ENCODE measurements around the gene ARHGAP33.
A peak's percentile ranks its signal among the peaks of the same experiment; 100 is the strongest.

ARHGAP33 gene

DNA sequence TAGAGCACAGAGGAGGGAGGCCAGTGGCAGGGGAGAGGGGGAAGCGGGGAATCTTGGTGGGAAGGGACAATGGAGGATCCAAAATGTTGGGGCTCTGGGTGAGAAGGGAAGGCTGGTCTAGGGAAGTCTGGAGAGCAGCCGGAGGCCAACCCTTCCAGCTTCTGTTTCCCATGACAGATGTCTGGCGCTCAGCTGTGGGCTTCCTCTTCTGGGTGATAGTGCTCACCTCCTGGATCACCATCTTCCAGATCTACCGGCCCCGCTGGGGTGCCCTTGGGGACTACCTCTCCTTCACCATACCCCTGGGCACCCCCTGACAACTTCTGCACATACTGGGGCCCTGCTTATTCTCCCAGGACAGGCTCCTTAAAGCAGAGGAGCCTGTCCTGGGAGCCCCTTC lies 28.8 kb upstream of the ARHGAP33 start:
- TF ChIP-seq, protein P1, sequence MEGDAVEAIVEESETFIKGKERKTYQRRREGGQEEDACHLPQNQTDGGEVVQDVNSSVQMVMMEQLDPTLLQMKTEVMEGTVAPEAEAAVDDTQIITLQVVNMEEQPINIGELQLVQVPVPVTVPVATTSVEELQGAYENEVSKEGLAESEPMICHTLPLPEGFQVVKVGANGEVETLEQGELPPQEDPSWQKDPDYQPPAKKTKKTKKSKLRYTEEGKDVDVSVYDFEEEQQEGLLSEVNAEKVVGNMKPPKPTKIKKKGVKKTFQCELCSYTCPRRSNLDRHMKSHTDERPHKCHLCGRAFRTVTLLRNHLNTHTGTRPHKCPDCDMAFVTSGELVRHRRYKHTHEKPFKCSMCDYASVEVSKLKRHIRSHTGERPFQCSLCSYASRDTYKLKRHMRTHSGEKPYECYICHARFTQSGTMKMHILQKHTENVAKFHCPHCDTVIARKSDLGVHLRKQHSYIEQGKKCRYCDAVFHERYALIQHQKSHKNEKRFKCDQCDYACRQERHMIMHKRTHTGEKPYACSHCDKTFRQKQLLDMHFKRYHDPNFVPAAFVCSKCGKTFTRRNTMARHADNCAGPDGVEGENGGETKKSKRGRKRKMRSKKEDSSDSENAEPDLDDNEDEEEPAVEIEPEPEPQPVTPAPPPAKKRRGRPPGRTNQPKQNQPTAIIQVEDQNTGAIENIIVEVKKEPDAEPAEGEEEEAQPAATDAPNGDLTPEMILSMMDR (IDR thresholded peaks at IDR 0.05; ENCODE audit: low read depth, low read length): no peak
- H3K4me1 ChIP-seq: peaks cover 6% of the 10 kb centered on the region; the same call in 1 of the 2 replicates
- no peaks in the 10 kb centered on the region for H3K27me3 ChIP-seq
- peak overlapping the region; percentile 75; the same call in 1 of the 2 replicates for H3K4me3 ChIP-seq (ENCODE audit: low read depth, low read length)
- no peak for DNase-seq
- no peaks in the 10 kb centered on the region for H3K9me3 ChIP-seq
- no peaks in the 10 kb centered on the region for H3K36me3 ChIP-seq

DNA sequence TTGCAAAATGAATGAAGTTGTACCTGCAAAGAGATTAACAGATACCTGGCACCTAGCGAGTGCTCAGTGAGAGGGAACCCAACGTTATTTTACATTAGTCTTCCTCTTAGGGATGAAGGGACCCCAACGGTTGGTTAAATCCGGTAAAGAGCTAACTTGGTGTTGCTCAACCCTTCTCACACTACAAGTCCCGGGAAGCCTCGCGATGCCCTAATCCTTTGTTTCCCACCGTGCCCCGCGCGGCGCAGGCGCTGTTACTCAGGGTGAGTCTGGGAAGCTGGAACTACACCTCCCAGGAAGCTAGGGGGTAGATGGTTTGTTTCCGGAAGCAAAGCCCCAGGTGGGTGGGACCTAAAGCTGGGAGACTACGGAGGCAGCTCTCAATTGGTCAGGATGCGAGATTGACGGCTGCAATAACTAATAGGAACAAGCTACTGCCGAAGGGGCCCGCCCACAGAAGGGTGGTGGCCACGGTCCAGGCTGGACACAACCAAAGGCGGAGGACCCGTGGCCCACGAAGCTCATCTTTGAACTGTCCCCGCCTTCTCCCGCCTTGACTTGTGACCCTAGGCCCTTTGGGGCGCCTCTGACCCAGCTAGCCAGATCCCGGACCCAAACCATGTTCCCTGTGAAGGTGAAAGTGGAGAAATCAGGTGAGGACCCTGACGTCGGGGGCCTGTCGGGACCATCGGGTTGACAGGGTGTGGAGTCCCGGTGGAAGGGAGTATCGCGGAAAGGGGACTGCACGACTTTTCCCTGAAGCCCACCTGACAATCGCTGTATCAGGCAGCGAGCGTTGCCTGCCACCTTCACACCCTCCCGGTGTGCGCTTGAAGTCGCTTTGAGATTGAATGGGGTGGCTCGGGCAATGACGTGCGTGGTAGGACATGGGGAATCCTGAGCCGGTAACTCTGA lies 27.0 kb upstream of the ARHGAP33 start, which contains the start of gene LIN37:
Gene LIN37 (plus strand): TSS at position 471 of the 915 bp plus-strand sequence. CDS start 149 bp downstream, at position 620.
- DNase-seq: peak; percentile 99
- peaks cover 2% of the 10 kb centered on the region; the same call in 1 of the 2 replicates for H3K36me3 ChIP-seq
- peaks cover 6% of the 10 kb centered on the region; the same call in 1 of the 2 replicates for H3K4me1 ChIP-seq
- TF ChIP-seq, protein P1 (IDR thresholded peaks at IDR 0.05; ENCODE audit: low read depth, low read length): no peak
- H3K27me3 ChIP-seq: no peaks in the 10 kb centered on the region
- H3K9me3 ChIP-seq: no peaks in the 10 kb centered on the region
- H3K4me3 ChIP-seq (ENCODE audit: low read depth, low read length): peak within 1 kb of the TSS; percentile 93

DNA sequence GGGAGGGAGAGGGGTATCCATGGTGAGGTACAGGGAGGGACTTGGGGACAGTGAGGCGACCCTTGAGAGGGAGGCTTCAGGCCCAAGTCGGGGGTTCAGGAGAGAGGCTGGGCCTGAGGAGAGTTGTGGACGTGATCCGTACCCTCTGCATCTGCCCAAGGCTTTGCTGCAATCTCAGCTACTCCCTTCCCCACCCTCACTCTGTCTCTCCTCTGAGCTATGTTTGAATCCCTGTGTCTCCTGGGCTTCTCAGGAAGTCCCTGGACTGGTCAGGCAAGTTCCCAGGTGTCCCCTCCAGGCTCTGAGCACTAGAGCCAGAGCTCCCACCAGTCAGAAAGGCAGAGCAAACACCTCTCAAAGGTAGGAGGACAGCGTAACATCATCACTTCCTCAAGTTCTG lies 25.2 kb upstream of the ARHGAP33 start:
- Histone ChIP-seq H3K36me3 (peaks cover 5% of the 10 kb centered on the region; the same call in 1 of the 2 replicates), H3K27me3 (no peaks in the 10 kb centered on the region), H3K9me3 (no peaks in the 10 kb centered on the region), H3K4me1 (0 out of 2 replicates have a peak, but pooled peaks cover 2% of the 10 kb centered on the region), H3K4me3 (ENCODE audit: low read depth, low read length) (no peak overlapping the region)
- DNase-seq: no peak
- TF ChIP-seq, protein P1 (IDR thresholded peaks at IDR 0.05; ENCODE audit: low read depth, low read length): no peak

DNA sequence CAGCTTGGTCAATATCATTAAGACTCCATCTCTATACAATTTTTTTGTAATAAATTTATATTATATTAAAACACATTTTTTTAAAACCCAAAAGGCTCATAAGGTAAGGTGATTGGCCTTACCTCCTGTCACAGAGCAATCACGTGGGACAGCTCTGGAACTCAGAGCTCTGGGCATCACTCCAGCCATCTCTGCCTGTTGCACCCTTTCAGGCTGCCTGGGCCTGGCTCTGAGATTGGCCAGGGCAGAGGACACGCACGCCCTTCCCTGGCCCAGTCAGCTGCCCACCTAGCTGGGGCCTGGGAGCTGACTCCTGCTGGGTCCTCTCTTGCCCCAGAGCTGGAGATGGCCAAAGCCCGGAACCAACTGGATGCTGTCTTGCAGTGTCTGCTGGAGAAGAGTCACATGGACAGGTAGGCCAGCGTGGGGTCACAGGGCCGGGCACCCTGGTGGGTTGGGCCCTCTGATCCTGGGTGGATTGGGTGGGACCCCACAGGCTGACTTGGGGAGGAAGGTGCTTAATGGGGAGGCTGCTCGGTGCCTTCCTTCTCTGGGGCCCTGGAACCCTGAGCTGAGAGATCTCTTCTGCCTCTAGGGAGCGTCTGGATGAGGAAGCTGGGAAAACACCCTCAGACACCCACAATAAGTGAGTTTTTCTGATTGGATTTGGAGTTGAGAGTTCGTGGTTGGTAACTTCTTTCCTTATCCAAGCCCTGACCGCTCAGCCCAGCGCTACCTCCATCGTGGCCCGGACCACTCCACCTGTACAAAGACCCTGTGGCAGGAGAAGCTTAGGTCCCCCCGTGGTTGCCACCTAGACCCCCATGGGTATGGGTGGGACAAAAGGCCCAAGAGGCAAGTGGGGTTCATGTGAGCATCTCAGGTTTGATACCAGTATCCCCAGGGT lies 23.3 kb upstream of the ARHGAP33 start:
- Histone ChIP-seq H3K9me3 (no peaks in the 10 kb centered on the region), H3K4me3 (ENCODE audit: low read depth, low read length) (no peak overlapping the region), H3K36me3 (peaks cover 5% of the 10 kb centered on the region; the same call in 1 of the 2 replicates), H3K4me1 (peaks cover 2% of the 10 kb centered on the region; the same call in 1 of the 2 replicates), H3K27me3 (no peaks in the 10 kb centered on the region)
- no peak for DNase-seq
- TF ChIP-seq, protein P1 (IDR thresholded peaks at IDR 0.05; ENCODE audit: low read depth, low read length): no peak

- H3K27me3 ChIP-seq: no peaks in the 10 kb centered on the region
- H3K9me3 ChIP-seq: no peaks in the 10 kb centered on the region
These were observed 22.5 kb upstream of the ARHGAP33 start for GRCh38 chr19:35752746-35753350.

More at GRCh38 chr19:35752746-35753350, 22.5 kb upstream of the ARHGAP33 start:
- no peak overlapping the region for H3K4me3 ChIP-seq (ENCODE audit: low read depth, low read length)
- DNase-seq: no peak
- TF ChIP-seq, protein P1 (IDR thresholded peaks at IDR 0.05; ENCODE audit: low read depth, low read length): no peak
- H3K4me1 ChIP-seq: peaks cover 2% of the 10 kb centered on the region; the same call in 1 of the 2 replicates
- H3K36me3 ChIP-seq: peaks cover 5% of the 10 kb centered on the region; the same call in 1 of the 2 replicates

All from BE2C (cell line).